Inferior parietal cortex (tissue), 1 donor: ENCODE results near the gene HCST.
A peak's percentile ranks its signal among the peaks of the same experiment; 100 is the strongest.
"Not testable (repeated sequence)": the region's sequence is repeated elsewhere in the genome, so short reads cannot be mapped to it uniquely, and the experiment has no call there.

Experiments
- DNase-seq: peaks from one replicate; pipeline ENCODE4 v3.0.0-alpha.2; 2016; ENCODE audit errors: extremely low spot score

HCST gene

GRCh38 chr19:35879770-35880317 is 22.5 kb upstream of the HCST start:
- peak; percentile 74 for DNase-seq

- DNase-seq = peak; percentile 91
Observed at GRCh38 chr19:35882114-35882832, 20.1 kb upstream of the HCST start.

- DNase-seq = no peak
Observed at GRCh38 chr19:35883882-35884281, 18.4 kb upstream of the HCST start.

GRCh38 chr19:35885225-35885738 is 17.0 kb upstream of the HCST start:
- DNase-seq = no peak

- DNase-seq = no peak
Observed at GRCh38 chr19:35885904-35886303, 16.4 kb upstream of the HCST start.

- DNase-seq = no peak
Observed at GRCh38 chr19:35887197-35887596, 15.1 kb upstream of the HCST start.

- DNase-seq = no peak
Observed at GRCh38 chr19:35888398-35888797, 13.9 kb upstream of the HCST start.

GRCh38 chr19:35889370-35890112 is 12.8 kb upstream of the HCST start:
- no peak for DNase-seq

- no peak for DNase-seq
Observed at GRCh38 chr19:35890113-35890650, 12.1 kb upstream of the HCST start.

- DNase-seq = not testable (repeated sequence)
Observed at GRCh38 chr19:35891819-35892218, 10.5 kb upstream of the HCST start.

GRCh38 chr19:35894342-35894741 is 8.0 kb upstream of the HCST start:
- DNase-seq = no peak

GRCh38 chr19:35895911-35896642 is 6.3 kb upstream of the HCST start:
- DNase-seq = no peak

GRCh38 chr19:35896643-35897040 is 5.7 kb upstream of the HCST start:
- DNase-seq = no peak

GRCh38 chr19:35897706-35898451 is 4.5 kb upstream of the HCST start:
- no peak for DNase-seq

- DNase-seq = no peak
Observed at GRCh38 chr19:35898499-35898809, 3.9 kb upstream of the HCST start.

GRCh38 chr19:35899547-35900214 is 2.6 kb upstream of the HCST start:
- peak; percentile 68 for DNase-seq

GRCh38 chr19:35901055-35901644 is 1.2 kb upstream of the HCST start:
- DNase-seq = no peak

- no peak for DNase-seq
Observed at GRCh38 chr19:35902870-35903475, 644 bp downstream of the HCST start.

- peak; percentile 23 for DNase-seq
Observed at GRCh38 chr19:35903550-35904179, 1.3 kb downstream of the HCST start.
